Smooth muscle cell (in vitro differentiated cells): Measurements from ENCODE around the gene SNRNP200. TPM values are rescaled to one million over a fixed set of nuclear protein-coding genes. Genes with fewer than 3 reads are reported as not detected.
A peak's percentile ranks its signal among the peaks of the same experiment; 100 is the strongest.

Experiments used
- DNase-seq: peaks from one replicate; lab custom pipeline; 2025; ENCODE audit not compliant: unreplicated experiment; lab: John Stamatoyannopoulos, UW
- H2AFZ ChIP-seq: fragments of 200-600 bp; sonication (generic); 2 replicates; pipeline ENCODE4 v1.6.0; 2016; ENCODE audit warnings: antibody characterized with exemption, low read depth, mild to moderate bottlenecking
- H3F3A ChIP-seq: fragments of 200-600 bp; sonication (generic); 2 replicates; pipeline ENCODE4 v1.6.0; 2017; ENCODE audit warnings: antibody characterized with exemption, low read depth
- H3K27ac ChIP-seq: fragments of 200-600 bp; sonication (generic); 2 replicates; pipeline ENCODE4 v1.5.1; 2016; ENCODE audit warnings: low read depth, mild to moderate bottlenecking
- H3K27me3 ChIP-seq: fragments of 200-600 bp; sonication (generic); 2 replicates; pipeline ENCODE4 v1.6.1; 2016; ENCODE audit warnings: low read depth, mild to moderate bottlenecking
- H3K36me3 ChIP-seq: fragments of 200-600 bp; sonication (generic); 2 replicates; pipeline ENCODE4 v1.5.1; 2016; ENCODE audit warnings: low read depth
- H3K4me1 ChIP-seq: fragments of 200-600 bp; sonication (generic); 2 replicates; pipeline ENCODE4 v1.5.1; 2016; ENCODE audit warnings: low read depth
- H3K4me2 ChIP-seq: fragments of 200-600 bp; sonication (generic); 2 replicates; pipeline ENCODE4 v1.6.0; 2016; ENCODE audit warnings: mild to moderate bottlenecking
- H3K4me3 ChIP-seq: fragments of 200-600 bp; sonication (generic); 2 replicates; pipeline ENCODE4 v1.5.1; 2016; ENCODE audit warnings: mild to moderate bottlenecking
- H3K79me2 ChIP-seq: fragments of 200-600 bp; sonication (generic); 2 replicates; pipeline ENCODE4 v1.6.0; 2016; ENCODE audit warnings: low read depth, mild to moderate bottlenecking
- H3K9ac ChIP-seq: fragments of 200-600 bp; sonication (generic); 2 replicates; pipeline ENCODE4 v1.6.0; 2016; ENCODE audit warnings: low read depth
- H3K9me3 ChIP-seq: fragments of 200-600 bp; sonication (generic); replicated peaks from 2 replicates; pipeline ENCODE4 v1.5.1; 2016; ENCODE audit warnings: low read depth
- H4K20me1 ChIP-seq: fragments of 200-600 bp; sonication (generic); 2 replicates; pipeline ENCODE4 v1.6.0; 2016; ENCODE audit warnings: low read depth
- WGBS: methylation state at CpG from one replicate; pipeline ENCODE4 v1.1.7; 2016; ENCODE audit warnings: low lambda C conversion rate; 5-methylcytosine and 5-hydroxymethylcytosine counted together
- polyA plus RNA-seq: library from polyadenylated mRNA; unstranded; fragments of >200 nt; fragmentation: Nextera tagmentation; extraction: Ambion mirVana; gene quantifications from 2 replicates; pipeline ENCODE4 v1.2.1, GENCODE V29; 2016
- total RNA-seq: library from RNA; depleted of rRNA; stranded (reverse); fragments of >200 nt; gene quantifications from 2 replicates; pipeline ENCODE4 v1.2.3, GENCODE V29; 2014
- TF ChIP-seq, protein P1 (sequence below): fragments of 200-600 bp; sonication (generic); IDR thresholded peaks from 2 replicates; pipeline ENCODE4 v1.5.1; 2017; ENCODE audit warnings: borderline replicate concordance, mild to moderate bottlenecking, antibody characterized with exemption; ENCODE audit not compliant: insufficient read depth, poor library complexity, severe bottlenecking

Gene SNRNP200
- total and polyA plus RNA-seq, 2 experiments from 2014 or later = 49.5 to 54.1 TPM

DNA sequence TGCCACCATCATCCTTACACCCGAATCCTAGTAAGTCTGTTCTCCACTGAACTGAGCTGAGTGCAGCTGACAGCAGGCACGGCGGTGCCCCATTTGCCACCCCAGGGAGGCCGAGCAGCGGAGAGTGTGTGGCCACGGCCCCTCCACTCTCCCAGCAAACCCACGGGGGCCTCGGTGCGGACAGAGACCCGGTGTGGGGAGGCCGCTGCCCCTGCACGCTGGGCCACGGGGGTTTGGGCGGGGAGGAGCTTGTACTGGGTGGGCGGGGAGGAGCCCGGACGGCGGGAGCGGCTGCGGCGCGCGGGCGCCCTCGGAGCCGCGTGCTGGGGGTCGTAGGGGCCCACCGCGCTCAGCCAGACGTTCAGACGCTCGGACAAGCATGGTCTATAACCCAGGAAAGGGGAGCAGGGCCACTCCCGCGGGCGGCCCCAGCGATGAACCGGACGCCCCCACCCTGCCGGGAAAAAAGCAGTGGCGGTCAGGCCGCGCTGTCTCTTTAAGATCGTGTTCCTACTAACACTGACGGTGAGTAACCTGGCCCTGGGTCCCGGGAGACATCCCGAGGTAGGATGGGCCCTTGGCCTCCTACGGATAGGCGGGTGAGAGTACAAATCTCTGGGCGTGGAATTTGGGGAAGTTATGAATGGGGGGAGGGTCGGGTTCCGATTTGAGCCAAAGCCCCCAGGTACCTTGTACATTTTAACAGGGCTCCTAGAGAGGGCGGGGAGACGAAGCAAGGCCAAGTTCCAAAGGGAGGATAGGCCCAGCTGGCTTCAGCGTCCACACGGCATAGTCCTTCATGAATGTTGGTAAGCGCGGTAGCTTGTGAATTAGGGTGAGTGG is 19.9 kb upstream of the SNRNP200 start, which contains the start of gene ITPRIPL1:
Gene ITPRIPL1 (plus strand): TSS at position 277 of the 843 bp plus-strand sequence. CDS start 523 bp downstream, at position 800.
- Histone ChIP-seq H3K4me1 (peaks cover 15% of the 10 kb centered on the region), H3F3A (no peaks in the 10 kb centered on the region), H3K36me3 (no peaks in the 10 kb centered on the region), H2AFZ (peak within 1 kb of the TSS; percentile 100), H3K9ac (peak within 1 kb of the TSS; percentile 35), H3K4me3 (peak within 1 kb of the TSS; percentile 74), H3K4me2 (peak within 1 kb of the TSS; percentile 99), H3K9me3 (no peaks in the 10 kb centered on the region), H3K79me2 (no peaks in the 10 kb centered on the region), H4K20me1 (no peaks in the 10 kb centered on the region), H3K27ac (no peak within 1 kb of the TSS), H3K27me3 (peaks cover 40% of the 10 kb centered on the region)
- TF ChIP-seq, protein P1, sequence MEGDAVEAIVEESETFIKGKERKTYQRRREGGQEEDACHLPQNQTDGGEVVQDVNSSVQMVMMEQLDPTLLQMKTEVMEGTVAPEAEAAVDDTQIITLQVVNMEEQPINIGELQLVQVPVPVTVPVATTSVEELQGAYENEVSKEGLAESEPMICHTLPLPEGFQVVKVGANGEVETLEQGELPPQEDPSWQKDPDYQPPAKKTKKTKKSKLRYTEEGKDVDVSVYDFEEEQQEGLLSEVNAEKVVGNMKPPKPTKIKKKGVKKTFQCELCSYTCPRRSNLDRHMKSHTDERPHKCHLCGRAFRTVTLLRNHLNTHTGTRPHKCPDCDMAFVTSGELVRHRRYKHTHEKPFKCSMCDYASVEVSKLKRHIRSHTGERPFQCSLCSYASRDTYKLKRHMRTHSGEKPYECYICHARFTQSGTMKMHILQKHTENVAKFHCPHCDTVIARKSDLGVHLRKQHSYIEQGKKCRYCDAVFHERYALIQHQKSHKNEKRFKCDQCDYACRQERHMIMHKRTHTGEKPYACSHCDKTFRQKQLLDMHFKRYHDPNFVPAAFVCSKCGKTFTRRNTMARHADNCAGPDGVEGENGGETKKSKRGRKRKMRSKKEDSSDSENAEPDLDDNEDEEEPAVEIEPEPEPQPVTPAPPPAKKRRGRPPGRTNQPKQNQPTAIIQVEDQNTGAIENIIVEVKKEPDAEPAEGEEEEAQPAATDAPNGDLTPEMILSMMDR = no peak
- 6% methylated on average over 50 of the region's 58 CpGs for WGBS
- no peak for DNase-seq

DNA sequence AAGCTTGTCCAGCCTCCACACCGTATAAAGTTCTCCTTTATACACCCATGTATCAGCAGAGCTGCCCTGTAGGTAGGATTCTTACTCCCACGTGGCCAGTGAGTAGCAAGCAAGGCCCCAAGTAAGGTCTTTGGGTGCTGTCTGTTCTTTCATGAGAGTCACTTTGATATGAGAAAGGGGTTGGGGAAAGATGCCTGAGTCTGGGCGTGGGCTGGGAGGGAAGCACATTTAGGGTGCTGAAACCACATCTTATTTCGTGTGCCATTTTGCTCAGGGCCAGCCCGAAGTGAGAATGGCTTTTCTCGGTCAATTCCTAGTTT is 19.3 kb upstream of the SNRNP200 start:
- Histone ChIP-seq H3K36me3 (no peaks in the 10 kb centered on the region), H3K4me1 (peaks cover 15% of the 10 kb centered on the region), H4K20me1 (no peaks in the 10 kb centered on the region), H3F3A (no peaks in the 10 kb centered on the region), H3K4me3 (peak overlapping the region; percentile 74), H3K4me2 (peak overlapping the region; percentile 99), H3K79me2 (no peaks in the 10 kb centered on the region), H3K27me3 (peaks cover 45% of the 10 kb centered on the region), H3K9ac (peak overlapping the region; percentile 35), H3K9me3 (no peaks in the 10 kb centered on the region), H2AFZ (peak overlapping the region; percentile 100), H3K27ac (no peak overlapping the region)
- no peak for DNase-seq
- TF ChIP-seq, protein P1 = no peak
- WGBS = 42% methylated on average over 6 of the region's 6 CpGs

DNA sequence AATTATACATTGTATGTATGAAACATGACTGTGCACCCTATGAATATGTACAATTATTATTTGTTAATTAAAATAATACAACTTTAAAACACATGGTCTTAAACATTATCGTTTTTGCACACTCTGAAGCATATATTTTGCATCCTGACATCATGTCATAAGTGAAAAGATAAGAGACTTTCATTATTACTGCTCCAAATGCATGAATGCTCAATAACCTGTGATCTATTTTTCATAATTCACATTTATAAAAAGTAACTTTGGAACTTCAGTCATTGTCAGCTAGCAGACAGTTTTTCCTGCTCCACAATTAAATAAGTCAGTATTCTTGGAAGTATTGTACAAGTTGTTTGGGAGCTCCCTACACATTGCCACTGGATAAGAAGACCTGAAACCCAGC is 18.5 kb upstream of the SNRNP200 start:
- no peak overlapping the region for H3K27ac ChIP-seq
- WGBS = 100% methylated on average over 1 of the region's 1 CpG
- TF ChIP-seq, protein P1 = no peak
- H3K4me1 ChIP-seq = peaks cover 15% of the 10 kb centered on the region
- peaks cover 54% of the 10 kb centered on the region for H3K27me3 ChIP-seq
- H2AFZ ChIP-seq = no peak overlapping the region
- no peak overlapping the region for H3K4me3 ChIP-seq
- H3K36me3 ChIP-seq = no peaks in the 10 kb centered on the region
- H3F3A ChIP-seq = no peaks in the 10 kb centered on the region
- H3K9ac ChIP-seq = no peak overlapping the region
- no peak overlapping the region for H3K4me2 ChIP-seq
- no peaks in the 10 kb centered on the region for H3K79me2 ChIP-seq
- no peaks in the 10 kb centered on the region for H3K9me3 ChIP-seq
- DNase-seq = no peak
- H4K20me1 ChIP-seq = no peaks in the 10 kb centered on the region
